Suppressor macrophage (primary cell): ENCODE data around the gene CD99L2.
"Not testable (repeated sequence)": the region's sequence is repeated elsewhere in the genome, so short reads cannot be mapped to it uniquely, and the experiment has no call there.

ENCODE experiments used
- DNase-seq, 4 experiments: peaks; one replicate each; pipeline ENCODE4 v3.0.0-alpha.2; 2020 to 2022

The CD99L2 gene

DNA sequence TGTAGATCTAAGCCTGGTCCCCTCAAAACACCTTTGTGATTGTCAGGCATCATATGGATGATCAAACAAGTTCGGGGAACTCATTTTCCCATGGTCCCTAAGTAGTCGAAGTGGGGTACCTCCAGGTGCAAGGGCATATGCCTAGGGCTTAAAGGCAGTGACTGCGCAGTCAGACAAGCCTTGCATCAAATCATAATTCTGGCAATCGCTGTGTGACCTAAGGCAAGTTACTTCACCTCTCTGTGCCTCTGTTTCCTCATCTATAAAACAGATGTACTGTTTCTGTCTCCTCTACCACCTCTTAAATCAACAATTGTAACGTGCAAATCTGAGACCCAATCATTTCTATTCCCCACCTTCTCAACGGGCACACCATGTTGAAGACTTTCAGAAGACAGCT, 1.8 kb downstream of the CD99L2 start:
- no peak for DNase-seq

DNA sequence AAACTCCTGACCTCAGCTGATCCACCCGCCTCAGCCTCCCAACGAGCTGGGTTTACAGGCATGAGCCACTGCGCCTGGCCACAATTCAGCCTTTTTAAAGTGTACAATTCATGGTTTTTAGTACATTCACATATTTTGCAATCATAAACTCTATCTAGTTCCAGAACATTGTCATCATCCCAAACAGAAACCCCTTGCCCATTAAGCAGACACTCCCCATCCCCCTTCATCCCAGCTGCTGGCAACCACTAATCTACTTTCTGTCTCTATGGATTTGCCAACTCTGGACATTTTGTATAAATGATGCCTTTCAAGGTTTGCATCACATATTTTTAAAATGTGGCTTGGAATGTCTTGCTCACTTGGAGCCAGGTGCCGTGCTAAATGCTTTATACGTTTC, 4.5 kb downstream of the CD99L2 start:
- DNase-seq: no peak

DNA sequence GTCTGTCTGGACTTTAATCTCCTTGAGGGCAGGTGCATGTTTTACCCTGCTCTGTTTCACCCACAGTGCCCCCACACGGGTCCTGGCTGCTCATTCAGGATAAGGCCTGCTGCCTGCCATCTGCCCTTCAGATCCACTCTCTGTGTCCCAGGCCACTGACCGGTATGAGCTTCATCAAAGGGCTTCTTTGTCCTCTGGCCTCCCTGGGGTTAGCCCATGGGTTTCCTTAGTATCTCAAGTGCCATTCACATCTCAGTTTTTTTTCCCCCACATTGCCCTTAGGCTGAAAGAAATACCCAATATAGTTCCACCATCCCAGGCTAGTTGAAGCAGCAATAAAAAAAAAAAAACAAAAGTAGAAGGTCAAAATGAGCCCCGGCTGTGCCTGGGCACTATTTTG, 9.3 kb downstream of the CD99L2 start:
- DNase-seq: no peak

DNA sequence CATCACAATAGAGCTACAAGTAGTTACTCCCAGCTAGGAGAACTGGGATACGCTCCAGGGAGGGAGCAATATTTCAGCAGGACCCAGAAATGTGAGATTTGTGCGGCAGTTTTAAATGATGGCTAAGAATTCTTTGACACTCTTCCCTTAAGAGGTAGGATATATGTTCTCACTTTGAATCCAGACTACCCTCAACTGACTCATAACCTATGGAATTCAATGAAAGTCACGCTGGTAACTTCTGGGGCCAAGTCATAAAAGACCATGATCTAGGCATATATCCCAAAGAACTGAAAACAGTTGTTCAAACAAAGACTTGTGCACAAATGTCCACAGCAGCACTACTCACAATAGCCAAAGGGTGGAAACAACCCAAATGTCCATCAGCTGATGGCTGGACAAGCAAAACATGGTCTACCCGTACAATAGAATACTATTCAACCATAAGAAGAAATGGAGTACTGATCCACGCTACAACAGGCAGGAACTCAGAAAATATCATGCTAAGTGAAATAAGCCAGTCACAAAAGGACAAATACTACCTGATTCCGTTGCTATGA, 10.5 kb downstream of the CD99L2 start:
- no peak for DNase-seq

DNA sequence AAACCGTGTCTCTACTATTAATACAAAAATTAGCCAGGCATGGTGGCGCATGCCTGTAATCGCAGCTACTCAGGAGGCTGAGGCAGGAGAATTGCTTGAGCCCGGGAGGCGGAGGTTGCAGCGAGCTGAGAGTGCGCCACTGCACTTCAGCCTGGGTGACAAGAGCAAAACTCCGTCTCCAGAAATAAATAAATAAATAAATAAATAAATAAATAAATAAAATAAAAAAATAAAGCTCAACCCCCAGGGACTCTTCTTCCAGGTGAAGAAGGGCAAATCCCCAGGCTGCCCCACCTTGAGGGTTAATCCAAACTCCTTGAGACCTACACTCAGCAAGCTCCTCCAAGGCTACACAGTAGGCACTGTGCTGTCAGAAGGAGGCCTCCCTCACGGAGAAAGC, 11.2 kb downstream of the CD99L2 start:
- DNase-seq: not testable (repeated sequence)

DNA sequence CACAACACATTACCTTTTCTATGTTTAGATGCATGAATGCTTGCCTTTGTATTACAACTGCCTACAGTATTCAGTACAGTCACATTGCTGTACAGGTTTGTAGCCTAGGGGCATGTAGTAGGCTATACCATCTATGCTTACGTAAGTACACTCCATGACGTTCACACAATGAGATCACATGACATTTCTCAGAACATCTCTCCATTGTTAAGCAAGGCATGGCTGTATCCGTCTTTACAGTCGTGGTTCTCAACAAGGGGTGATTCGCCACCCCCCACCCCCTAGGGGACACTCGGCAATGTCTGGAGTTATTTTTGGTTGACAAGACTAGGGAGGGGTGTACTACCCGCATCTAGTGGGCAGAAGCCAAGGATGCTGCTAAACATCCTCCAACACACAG, 12.1 kb downstream of the CD99L2 start:
- no peak for DNase-seq

DNA sequence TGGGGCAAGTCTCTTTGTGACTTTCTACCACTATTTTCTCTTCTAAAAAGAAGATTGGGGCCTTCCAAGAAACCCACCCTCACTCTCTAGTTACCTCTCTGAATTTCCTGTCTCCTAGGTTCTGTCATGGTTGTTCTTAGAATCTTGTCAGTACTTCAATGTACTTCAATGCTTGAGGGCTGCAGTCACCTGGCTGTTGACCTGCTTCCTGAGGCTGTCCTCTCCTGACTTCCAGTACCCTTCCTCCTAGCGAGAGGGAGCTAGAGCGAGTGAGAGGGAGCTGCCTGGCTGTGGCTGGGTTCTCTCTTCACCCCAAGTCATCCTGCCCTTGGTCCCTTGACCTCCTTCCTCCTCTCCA, 17.7 kb downstream of the CD99L2 start:
- no peak for DNase-seq

DNA sequence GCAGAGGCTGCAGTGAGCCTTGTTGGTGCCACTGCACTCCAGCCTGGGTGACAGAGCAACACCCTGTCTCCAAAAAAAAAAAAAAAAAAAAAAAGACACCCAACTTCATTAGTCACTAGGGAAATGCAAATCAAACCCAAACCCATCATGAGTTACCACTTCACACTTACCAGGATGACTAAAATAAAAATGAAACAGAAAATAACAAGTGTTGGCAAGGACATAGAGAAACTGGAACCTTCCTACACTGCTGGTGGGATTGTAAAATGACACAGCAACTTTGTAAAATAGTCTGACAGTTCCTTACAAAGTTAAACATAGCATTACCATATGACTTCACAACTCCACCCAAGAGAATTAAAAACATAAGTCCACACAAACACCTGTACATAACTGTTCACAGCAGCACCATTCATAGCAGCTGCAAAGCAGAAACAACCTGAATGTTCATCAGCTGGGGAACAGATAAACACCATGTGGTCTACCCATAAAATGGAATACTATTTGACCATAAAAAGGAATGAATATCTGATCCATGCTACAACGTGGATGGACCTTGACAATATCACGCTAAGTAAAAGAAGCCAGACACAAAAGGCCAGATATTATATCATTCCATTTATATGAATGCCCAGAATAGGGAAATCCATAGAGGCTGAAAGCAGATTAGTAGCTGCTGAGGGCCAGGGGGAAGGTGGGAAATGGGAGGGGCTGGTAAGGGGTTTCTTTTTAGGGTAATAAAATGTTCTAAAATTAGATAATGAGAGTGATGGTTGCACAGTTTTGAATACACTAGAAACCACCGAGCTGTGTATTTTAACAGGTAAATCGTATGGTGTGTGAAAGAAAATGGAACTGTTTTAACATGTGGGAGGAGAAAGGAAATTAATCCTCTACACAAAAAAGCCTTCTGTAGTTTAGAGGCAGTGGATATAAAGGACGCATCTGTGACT, 18.3 kb downstream of the CD99L2 start:
- peak in 2 of 4 experiments; percentile 14 for DNase-seq

DNA sequence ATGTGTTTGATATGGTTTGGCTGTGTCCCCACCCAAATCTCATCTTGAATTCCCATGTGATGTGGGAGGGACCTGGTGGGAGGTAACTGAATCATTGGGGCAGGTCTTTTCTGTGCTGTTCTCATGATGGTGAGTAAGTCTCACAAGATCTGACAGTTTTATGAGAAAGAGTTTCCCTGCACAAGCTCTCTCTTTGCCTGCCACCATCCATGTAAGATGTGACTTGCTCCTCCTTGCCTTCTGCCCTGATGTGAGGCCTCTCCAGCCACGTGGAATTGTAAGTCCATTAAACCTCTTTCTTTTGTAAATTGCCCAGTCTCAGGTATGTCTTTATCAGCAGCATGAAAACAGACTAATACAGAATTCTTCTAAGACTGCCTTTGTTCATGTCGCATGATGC, 22.8 kb downstream of the CD99L2 start:
- DNase-seq: not testable (repeated sequence)

DNA sequence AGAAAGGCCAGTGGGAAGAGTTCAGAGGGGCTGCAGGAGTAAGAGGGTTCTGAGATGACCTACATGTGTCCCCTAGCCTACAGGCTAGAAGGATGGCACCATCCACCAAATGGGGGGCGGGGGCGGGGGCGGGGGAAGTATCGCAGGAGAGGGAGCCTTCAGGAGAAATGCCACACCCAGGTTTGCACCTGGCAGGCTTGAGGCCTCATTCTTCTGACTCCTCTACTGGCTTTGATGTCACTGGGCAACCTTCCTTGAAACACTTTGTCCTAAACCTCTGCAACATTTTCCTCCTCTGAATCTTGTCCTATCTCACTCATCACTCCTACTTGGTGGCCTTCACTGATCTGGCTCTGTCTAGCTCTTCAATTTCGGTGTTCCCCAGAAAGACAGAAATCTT, 24.0 kb downstream of the CD99L2 start:
- DNase-seq: no peak

DNA sequence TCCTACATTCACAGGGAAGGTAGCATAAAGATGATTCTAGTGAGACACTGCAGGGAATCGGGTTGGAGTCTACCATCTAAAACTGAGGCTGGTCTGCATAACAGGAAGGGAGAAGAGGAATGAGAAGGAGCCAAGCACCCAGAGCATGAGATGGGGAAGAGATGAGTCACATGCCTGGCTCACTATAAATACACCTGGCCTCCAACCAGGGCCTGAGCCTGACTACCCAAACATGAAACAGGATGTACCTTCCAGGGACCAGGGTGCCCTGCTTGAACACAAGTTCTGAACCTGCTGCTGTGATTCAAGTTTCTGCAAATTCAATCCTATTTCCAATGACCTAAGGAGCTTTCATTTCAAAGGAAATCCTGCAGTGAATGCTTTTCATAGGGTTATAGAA, 24.9 kb downstream of the CD99L2 start:
- DNase-seq: no peak

DNA sequence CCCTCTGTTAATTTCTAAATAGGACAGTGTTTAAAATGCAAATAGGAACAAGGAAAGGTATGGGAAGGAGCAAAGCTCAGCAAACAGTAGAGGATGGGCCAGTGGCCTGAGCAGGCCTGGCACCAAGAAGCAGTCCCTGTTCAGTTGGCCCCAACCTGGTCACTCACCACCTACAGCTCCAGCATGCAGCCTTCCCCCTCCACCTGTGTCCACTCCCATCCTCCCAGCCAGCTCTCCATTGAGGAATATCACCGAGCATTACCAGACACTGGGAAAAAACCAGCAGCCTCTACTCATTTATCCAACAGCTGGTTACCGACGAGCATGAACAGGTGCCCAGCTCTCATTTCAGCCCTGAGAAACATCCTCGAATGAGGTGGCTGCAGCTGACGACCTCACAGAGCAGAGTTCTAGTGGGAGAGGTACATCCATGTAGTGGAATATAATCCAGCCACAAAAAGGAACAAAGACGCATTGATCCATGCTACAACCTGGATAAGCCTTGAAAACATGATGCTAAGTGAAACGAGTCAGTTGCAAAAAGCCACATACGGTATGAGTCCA, 25.6 kb downstream of the CD99L2 start:
- DNase-seq: no peak

DNA sequence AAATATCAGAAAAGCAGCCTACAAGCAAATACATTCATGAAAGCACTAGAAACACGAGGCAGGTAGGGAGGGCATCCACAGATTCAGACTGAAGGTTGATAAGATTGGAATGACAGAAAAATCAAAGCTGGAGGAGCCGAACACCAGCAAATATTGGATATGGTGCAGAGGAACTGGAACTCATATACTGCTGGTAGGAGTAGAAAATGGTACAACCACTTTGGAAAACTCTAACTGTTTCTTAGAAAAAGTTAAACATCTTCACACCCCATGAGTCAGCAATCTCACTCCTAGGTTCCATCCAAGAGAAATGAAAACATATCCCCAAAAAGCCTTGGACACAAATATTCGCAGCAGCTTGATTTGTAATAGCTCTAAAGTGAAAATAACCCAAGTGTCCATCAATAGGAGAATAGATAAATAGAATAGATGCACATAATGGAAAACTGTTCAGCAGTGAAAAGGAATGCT, 27.1 kb downstream of the CD99L2 start:
- no peak for DNase-seq

DNA sequence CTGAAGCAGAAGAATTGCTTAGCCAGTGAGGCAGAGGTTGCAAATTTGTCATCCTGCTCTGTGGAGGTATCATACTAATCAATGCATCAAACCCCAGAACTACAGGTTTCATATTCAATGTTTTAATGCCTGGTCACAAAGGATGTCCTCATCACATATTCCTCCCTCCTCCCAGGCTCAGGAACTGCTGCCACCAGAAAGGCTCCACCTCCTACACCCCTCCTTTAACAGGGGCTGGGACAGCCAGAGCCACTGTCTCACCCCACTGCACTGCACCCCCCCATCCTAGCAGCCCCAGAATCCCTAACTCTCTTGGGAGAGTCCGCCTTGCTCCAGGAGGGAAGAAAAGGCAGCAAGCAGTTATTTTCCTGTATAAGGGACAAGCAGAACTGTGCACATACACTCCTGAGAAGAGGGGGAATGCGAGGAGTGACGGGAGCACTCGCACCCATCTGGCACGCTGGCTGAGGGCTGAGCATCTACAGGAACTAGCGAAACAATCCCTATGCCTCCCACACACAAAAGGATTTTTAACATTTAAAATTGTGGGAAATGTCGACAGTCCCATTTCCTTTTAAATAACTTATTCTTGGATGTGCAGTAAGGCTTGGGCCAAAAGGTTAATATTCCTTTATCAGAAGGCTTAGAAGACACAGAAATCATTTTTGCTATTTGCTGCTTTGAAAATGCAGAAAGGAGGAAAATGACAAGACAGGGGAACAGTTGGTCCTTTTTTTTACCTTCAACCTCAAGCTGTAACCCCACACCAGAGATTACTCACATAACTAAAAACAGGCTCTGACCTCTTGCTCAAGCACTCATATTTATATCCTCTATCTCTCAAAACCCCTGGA, 27.8 kb downstream of the CD99L2 start:
- DNase-seq: no peak

DNA sequence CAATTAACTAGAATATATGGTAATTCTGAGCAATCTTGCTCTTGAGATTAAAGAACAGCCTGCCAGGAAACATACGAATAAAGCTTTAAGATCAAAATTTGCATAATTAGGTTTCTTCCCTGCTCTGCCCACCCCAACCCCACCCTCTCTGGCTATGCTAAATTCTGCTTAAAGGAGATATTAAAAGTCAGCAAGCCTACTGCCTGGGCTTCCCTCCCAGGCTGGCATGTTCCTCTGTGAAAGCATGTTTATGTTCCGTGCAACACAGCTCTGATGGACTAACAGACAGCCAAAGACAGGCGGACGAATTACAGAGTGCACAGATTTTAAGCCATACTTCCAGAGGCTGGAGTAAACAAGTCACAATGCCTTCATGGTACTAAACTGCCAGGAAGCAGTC, 28.4 kb downstream of the CD99L2 start:
- no peak for DNase-seq

DNA sequence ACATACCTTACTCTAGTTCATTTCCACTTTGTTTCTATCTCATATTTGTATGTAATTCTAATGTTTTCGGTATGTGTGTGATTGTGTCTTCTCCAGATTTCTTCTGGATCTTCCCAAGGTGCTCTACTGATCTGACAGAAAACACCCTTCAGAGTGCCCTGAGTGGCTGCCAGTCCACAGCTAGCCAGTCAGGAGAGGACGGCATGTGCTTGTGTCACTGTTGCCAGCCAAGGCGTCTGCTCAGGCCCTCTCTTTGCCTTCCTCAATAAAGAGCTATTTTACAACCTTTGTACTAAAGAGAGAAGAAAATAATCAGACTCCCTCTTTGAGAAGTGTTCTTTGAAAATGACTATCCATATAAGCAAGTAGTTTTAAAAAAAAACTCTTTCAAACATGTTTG, 29.0 kb downstream of the CD99L2 start:
- DNase-seq: no peak

DNA sequence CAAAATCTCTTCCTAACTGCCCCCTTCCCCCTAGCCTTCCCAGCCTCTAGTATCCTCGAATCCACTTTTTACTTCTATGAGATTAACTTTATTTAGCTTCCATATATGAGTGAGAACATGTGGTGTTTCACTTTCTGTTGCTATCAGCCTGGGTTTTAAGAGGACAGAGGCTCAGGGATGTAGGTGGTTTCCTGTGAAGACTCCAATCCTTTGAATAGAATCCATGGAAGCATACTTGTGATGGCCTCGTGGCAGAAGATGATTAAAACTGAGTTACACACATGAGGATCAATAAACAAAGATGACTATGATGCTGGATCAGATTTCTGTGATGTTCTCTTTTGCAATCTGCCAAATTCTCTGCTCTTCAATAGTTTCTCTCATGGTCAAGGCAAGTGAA, 29.8 kb downstream of the CD99L2 start:
- DNase-seq: no peak

DNA sequence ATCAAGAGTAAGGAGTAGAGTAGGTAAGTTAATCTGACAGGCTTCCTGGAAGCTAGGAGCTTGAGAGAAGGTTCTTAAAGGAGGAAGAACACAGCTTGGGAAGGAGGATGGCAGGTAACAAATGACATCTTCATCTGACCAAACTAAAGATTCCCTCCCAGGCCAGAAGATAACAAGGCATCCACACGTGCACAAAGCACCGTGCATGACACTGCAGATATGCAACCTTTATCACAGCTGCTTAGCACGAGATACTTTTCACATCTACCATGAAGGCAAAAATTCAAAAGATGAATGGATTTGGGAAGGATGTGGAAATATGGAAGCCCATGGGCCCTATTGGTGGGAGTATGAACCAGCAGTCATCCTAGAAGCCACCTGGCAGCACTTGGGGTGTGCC, 34.3 kb downstream of the CD99L2 start:
- no peak for DNase-seq

DNA sequence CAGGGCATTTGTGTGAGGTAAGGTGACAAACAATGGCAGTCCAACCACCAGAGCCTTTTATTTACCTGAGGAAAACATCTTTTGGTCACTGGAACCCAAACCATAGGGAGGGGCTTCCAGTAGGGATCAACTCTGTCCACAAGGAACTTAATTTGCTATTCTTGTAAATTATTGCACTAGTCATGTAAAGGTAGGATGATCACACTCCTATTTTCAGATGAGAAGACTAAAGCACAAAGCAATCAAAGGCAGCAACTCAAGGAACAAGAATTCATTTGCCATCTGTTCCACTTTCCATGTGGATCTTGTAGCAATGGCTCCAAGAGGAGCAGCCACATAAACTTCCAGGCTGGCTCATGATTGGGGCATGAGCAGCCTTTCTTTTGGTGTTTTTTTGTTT, 35.3 kb downstream of the CD99L2 start:
- DNase-seq: no peak

DNA sequence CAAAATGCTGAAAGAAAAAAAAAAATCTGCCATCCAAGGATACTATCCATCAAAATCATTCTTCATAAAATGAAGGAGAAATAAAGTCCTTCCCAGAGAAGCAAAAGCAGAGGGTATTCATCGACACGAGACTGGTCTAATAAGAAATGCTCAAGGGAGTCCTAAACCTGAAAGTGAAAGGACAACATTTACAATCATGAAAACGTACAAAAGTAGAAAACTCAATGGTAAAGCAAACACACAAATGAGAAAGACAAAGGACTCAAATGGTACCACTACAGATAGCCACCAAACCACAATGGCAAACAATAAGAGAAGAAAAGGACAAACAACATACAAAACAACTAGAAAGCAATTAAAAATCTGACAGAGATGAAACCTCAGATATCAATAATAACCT, 41.0 kb downstream of the CD99L2 start:
- no peak for DNase-seq

DNA sequence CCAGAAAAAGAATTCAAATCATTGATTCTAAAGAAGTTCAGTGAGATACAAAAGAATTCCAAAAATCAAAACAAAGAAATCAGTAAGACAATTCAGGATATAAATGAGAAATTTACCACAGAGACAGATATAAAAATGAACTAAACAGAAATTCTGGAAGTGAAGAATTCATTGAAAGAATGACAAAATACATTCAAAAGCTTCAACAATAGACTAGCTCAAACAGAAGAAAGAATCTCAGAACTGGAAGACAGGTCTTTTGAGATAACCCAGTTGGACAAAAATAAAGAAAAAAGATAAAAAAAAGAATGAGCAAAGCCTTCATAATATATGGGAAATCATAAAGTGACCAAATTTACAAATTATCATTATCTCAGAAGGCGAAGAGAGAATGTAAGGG, 41.7 kb downstream of the CD99L2 start:
- no peak for DNase-seq

DNA sequence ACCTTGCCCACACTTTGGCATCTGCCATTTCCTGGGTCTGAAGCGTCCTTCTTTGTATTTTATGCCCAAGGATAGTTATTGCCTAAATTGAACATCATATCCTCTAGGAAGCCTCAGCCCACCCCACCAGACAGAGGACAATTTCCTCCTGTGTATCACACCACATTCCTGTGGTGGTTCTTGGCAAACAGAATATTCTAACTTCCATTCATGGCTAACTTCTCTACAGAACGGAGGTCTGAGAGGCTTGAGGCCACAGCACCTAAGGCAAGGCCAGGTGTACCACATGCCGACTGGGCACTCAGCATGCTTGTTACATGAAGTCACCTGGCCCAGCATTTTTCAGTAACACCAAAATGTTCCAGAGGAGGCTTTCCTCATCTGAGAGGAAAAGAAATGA, 42.4 kb downstream of the CD99L2 start:
- no peak for DNase-seq

DNA sequence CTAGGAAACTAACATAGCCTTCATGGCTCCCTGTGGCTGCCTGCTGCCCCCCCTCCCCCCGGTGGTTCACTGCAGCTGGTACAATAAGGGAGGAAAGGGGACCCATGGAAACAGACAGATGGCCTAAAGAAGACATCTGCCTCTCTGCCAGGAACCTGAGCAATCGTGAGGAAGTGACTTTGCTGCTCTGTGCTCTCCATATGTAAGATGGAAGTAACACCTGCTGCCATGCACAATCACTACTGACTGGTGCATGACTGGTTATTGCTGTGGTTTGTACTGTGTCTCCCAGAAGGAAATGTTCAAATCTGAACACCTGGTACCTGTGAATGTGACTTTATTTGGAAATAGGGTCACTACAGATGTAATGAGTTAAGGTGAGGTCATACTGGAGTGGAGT, 43.6 kb downstream of the CD99L2 start:
- DNase-seq: no peak
